ENCODE measurements around the gene ERICH2. TPM values are rescaled to one million over a fixed set of nuclear protein-coding genes. Genes with fewer than 3 reads are reported as not detected.

The ERICH2 gene
- total RNA-seq, 1 donor from 2014 or later = not detected

DNA sequence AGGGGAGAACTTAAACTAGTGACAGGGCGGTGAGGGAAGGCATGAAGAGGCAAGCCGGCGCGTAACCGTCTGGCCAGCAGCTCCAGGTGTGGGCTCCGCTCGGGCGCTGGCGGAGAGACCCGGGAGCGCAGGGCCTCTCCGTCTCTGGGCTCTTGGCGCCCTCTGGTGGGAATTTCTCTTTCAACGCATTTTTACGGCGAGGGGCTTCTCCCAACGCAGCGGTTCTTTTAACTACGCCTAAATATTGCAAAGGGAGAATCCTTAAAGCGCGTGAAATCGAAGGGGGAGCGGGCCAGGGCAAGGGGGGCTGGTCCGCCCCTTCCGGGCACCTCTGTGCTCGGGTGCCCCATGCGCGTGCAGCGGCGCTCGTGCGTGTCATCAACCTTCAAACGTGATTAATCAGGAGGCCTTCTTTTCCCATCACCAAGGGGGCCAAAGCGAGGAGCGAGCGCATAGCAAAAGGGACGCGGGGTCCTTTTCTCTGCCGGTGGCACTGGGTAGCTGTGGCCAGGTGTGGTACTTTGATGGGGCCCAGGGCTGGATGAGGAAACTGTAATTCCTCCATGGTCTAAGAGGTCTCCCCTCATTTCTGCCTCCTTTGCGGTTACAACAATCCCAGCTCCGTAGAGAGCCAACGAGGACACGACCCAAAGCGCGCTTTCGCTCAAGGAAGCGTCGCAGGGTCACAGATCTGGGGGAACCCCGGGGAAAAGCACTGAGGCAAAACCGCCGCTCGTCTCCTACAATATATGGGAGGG lies 45.7 kb downstream of the ERICH2 start:
- no peak for FAIRE-seq
- DNase-seq (ENCODE audit: low spot score in 2 of 2) = peak in 1 of 2 donors; percentile 65

DNA sequence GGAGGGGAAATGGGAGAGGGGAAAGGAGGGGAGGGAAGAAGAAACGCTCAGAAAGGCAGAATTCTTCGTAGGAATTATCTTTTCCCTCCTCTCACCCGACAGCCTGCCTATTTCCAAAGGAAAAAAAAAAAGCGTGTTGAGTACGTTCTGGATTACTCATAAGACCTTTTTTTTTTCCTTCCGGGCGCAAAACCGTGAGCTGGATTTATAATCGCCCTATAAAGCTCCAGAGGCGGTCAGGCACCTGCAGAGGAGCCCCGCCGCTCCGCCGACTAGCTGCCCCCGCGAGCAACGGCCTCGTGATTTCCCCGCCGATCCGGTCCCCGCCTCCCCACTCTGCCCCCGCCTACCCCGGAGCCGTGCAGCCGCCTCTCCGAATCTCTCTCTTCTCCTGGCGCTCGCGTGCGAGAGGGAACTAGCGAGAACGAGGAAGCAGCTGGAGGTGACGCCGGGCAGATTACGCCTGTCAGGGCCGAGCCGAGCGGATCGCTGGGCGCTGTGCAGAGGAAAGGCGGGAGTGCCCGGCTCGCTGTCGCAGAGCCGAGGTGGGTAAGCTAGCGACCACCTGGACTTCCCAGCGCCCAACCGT lies 46.4 kb downstream of the ERICH2 start, which contains the start of gene GAD1:
Gene GAD1 (plus strand): TSS at position 384 of the 589 bp plus-strand sequence. CDS start 1,705 bp downstream, outside the sequence.
- FAIRE-seq = no peak
- peak; percentile 59 to 68 for DNase-seq (ENCODE audit: low spot score in 2 of 2)

DNA sequence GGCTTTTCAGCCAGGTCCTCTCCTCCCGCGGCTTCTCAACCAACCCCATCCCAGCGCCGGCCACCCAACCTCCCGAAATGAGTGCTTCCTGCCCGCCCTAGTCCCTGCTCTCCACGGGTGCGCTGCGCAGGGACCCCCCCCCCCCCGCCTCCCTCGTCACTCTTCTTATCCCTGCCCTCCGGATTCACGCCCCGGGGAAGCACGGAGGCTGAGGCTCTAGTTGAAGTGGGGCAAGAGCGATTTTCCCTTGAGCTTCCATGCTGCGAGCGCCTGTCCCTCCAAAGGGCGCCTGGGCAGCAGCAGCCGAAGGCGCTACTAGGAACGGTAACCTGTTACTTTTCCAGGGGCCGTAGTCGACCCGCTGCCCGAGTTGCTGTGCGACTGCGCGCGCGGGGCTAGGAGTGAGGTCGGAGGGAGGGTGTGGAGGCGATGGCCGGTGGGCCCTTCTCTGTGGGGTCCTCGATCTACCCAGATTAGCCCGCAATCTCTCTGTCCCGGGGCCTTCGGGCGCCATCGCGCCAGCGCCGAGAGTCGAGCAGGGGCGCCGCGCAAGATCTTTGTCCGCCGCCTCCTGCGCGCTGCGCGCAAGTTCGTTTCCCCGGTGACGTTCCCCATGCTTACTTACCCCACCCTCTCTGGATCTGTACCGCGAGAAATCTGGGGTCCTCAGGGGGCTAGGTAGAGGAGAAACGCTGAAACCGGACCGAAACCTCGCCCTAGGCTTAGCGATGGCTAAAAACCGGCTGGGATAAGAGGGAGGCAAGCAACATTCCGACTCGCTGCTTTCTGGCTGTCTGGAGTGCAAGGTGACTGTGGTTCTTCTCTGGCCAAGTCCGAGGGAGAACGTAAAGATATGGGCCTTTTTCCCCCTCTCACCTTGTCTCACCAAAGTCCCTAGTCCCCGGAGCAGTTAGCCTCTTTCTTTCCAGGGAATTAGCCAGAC lies 47.2 kb downstream of the ERICH2 start:
- FAIRE-seq (no peak), DNase-seq (ENCODE audit: low spot score in 2 of 2) (peak in 1 of 2 donors; percentile 37)

DNA sequence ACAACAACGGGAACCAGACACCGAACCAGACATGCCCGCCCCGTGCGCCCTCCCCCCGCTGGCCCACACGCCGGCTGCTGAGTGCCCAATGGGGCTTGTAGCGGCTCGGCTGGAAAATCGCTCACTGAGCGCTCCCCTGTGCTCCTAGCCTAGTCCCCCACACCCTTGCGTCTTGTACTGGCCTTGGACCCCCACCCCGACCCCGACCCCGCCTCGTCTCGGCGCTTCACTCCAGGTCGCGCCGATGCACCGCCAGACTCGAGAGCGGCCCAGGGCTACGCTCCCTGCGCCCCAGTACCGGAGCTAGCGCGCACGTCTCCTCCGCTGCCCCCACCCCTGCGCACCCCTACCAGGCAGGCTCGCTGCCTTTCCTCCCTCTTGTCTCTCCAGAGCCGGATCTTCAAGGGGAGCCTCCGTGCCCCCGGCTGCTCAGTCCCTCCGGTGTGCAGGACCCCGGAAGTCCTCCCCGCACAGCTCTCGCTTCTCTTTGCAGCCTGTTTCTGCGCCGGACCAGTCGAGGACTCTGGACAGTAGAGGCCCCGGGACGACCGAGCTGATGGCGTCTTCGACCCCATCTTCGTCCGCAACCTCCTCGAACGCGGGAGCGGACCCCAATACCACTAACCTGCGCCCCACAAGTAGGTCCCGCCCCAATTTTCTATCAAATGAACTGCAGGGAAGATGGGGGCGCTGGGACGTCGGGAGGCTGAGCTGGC lies 48.0 kb downstream of the ERICH2 start:
- DNase-seq (ENCODE audit: low spot score in 2 of 2) (no peak), FAIRE-seq (no peak)

DNA sequence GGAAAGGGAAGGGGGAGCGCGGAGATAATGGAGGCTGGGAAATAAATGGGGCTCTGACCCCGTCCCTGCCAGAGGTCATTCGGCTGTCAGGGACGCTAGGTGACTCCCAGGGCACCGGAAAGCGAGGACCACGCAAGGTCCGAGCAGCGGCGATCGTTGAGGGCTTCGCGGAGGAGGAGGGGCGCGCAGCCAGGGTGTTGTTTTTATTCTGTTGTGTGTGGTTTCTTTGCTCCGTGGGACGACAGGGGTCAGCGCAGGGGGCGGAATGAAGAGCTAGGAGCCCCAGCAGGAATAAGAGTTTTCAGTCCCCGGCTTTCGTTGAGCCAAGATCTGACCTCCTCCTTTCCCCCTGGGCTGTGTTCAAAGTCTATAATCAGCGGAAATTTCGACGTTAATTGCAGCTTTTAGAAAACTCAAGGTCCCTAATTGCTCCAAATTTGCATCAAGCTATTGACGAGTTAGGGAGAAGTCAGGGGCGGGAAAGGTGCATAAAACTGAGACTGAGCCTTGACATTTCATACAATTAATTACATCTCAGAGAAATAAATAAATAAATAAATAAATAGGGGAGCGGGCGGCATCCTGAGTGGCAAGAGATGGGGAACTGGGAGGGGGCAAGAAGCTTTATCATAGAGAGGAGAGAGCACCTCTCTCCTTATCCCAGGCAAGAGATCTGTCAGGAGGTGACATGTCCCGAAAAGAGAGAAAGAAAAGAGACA lies 48.7 kb downstream of the ERICH2 start:
- FAIRE-seq = no peak
- DNase-seq (ENCODE audit: low spot score in 2 of 2) = no peak

DNA sequence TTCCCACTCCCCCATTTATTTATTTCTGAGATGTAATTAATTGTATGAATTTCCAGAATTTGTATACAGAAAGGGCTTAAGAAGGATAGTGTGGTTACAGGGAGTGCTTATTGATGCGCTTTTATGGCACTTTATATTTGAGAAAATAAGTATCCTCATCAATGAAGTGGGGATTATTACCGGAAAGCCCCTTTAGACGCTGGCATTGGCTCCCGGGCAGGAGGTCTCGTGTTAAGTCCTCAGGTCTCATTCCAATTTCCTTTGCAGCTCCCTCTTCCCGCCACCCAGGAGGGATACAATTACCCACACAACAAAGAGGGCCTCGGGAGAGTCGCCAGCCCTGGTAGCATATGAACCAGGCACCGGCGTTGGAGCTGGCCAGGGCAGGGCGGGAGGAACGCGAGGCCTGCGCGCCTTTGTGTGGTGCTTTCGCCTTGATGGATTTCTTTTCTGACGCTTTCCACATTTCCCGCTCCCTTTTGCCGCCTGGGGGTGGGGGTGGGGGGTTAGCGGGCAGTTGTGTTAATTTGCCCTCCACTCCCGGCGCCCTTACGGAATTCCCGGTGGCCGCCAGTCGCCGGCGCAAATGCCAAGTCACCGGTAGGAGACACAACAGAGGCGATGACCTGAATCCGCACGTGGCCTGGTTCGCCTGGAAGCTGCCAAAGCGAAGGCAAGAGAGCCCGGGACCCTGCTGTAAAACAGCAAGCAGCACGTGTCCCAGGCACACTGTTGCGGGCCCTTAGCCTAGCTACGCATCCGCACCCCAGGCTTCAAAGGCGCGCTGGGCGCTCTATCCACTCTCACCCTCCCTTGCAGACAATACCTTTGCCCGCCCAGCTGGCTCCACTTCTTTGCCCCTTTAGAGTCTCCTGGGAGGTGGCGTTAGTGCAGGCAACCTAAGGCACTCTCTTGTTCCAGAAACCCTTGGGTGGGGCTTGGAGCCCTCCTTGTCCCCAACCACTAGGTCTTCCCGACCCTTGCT lies 49.8 kb downstream of the ERICH2 start:
- FAIRE-seq (no peak), DNase-seq (ENCODE audit: low spot score in 2 of 2) (no peak)

DNA sequence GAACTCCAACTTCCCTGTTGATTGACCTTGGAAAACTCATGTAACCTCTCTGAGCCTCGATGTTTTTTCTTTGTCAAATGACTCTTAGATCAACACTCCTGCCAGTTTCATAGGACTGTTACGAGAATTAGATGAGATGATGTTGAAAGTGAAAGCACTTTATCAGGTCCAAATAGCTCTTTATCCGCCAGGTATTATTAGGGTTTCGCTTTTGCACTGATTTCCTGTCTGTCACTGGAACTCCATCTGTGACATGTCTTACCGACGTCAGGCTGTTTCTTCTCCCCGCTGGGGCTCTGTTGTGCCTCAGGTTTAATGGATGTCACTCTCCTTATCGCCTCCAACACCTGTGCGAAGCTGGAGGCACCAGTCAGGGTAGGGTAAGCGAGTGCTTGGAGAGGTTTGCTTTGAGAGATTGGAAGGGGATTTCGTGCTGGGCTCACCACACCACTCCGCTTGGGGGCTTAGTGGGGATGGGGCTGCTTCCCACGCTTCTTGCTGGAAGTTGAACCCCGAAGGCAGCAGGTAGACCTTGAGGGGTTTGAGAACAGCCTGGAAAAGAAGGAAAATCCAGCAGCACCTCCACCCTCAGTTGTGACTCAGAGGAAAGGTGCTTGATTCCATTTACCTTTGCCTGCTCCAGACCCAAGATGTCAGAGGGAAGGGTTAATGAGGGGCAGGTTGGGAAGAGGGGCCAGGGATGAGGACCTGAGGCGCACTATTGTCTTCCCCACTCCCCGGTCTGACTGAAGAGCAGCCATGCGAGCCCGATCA lies 50.8 kb downstream of the ERICH2 start:
- DNase-seq (ENCODE audit: low spot score in 2 of 2) = peak in 1 of 2 donors; percentile 30
- FAIRE-seq = no peak

DNA sequence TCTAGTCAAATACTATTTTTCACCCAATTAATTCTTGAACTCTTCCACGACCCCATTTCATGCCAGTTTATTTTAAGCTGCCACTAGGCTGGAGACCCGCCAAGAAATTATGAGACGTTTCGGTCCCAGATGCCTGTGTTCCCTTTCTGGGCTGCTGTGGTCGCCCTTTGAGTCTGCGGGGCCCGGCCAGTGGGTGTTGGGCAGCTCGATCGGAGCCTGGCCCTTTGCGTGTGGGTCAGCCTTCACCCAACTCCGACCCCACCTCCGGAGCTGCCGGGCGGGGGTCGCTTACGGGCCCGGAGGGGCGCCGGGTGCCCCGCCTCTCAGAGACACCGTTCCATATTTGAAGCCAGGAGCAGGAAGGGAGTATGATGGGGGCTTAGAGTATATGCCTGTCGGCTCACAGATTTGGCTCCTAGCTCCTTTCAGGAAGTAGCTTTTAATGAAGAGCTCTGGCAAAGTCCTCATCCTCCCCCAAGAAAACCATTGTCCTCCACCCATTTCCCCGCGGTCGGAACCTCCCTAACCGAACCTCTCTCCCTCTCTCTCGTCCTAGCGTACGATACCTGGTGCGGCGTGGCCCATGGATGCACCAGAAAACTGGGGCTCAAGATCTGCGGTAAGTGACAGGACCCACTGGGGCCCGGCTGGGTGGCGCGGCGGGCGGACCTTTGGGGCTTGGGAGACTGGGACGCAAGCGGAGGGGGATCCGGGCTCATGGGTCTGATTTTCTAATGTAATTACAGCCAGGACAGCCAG lies 51.5 kb downstream of the ERICH2 start:
- no peak for FAIRE-seq
- no peak for DNase-seq (ENCODE audit: low spot score in 2 of 2)

DNA sequence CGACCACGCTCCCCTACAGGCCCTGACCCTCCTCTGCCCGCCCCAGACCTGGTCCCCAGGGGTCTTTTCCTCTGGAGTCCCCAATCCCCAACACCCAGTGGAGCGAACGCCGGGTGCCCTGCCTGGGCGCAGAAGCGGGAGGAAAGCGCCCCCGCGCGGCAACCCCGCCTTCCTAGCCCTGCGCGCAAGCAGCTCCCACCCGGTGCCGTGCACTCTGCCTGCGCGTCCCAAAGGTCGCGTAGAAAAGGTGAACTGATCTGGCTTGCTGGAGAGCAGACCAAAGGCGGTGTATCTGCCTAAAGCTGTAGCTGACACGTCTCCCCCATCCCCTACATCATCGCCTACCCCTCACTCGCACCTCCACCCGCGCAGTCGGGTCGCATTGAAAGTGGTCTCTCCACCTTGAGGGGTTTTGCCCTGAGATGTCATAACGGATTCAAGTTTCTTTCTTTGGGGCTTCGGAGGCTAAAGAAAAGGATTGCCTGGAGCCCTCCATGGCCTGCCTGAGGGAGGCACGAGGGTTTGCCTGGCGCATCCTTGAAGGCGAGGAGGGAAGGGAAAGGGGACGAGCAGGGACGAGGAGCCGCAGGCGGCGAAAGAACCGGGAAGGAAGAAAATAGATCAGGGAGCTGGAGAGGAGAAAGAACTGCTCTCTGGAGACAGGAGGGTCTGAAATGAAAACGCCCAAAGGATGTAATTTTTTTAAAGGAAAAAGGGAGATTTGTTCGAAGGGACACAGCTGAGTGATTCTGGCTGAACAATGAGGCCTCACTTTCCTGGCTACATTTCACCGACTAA lies 52.3 kb downstream of the ERICH2 start:
- FAIRE-seq (no peak), DNase-seq (ENCODE audit: low spot score in 2 of 2) (peak in 1 of 2 donors; percentile 38)

DNA sequence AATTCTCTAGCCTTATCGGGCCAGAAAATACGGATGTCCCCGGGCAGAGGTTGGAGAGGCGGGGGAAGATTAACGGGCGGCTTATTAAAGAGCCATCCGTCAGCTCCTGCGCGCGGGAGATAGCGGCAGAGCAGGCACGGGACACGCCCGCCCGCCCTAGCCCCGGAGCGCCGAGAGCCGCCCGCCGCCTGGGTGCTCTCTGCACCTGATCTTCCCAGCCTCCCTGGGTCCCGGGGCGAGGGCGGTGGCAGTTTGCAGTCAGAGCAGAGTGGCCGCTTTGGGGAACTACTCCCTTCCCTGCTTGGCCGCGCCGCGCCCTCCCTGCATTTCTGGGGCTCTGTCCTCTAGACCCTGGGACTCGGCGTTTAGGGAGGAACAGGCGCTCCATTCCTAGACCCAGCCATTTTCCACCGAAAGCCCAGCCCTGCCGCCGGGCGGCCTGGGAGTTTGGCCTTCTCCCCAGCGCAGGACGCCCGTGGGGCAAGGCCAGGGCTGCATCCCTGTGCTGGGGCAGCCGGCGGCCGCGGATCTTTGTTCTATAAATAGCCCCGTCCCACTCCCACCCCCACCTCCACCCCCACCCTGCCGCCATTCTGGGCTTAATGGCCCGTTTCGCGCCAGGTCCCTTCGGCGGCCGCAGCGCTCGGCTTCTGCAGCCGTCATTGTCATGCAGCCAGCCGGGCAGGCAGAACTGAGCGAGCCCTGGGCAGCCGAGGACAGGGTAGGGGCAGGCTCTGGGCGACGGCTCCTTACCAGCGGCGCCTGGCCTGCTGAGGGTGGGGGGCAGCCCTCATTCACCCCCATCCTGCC lies 53.1 kb downstream of the ERICH2 start:
- DNase-seq (ENCODE audit: low spot score in 2 of 2) = peak in 1 of 2 donors; percentile 49
- FAIRE-seq = no peak

DNA sequence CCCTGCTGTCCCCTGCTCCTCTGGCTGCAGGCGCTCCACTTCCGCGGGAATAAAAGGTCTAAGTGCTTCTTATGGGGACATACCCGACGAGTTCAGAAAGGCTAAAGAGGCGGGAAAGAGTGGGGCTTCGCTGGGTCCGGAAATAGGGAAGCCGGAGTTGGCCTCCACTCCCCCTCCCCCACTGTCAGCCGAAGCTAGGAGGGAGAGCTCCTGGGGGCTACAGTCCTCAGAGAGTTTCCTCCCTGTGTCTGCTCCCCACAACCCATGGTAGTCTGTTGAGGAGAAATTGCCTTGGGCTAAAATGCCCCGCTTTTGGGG lies 53.7 kb downstream of the ERICH2 start:
- FAIRE-seq (no peak), DNase-seq (ENCODE audit: low spot score in 2 of 2) (no peak)

DNA sequence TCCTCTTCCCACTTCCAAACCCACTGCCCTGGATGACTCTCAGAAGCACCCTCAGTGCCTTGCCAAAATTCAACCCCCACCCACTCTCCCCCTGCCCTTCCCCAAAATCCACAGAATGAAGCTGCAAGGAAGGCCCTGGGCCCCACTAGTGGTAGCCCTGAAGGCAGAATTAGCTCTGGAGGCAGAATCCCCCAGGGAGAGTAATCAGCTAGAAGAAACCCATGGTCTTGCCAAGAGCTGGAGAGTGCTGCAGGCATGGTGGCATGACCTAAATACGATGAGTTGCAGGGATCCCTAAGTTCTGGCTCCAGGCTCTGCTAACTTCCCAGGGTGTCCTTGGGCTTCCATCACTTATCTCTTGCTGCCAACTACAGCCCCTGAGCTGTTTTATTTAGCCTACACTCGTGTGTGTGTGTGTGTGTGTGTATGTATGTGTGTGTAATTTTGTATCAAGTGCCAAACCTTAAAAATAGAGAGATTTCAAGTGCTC lies 54.4 kb downstream of the ERICH2 start:
- FAIRE-seq (no peak), DNase-seq (ENCODE audit: low spot score in 2 of 2) (no peak)

DNA sequence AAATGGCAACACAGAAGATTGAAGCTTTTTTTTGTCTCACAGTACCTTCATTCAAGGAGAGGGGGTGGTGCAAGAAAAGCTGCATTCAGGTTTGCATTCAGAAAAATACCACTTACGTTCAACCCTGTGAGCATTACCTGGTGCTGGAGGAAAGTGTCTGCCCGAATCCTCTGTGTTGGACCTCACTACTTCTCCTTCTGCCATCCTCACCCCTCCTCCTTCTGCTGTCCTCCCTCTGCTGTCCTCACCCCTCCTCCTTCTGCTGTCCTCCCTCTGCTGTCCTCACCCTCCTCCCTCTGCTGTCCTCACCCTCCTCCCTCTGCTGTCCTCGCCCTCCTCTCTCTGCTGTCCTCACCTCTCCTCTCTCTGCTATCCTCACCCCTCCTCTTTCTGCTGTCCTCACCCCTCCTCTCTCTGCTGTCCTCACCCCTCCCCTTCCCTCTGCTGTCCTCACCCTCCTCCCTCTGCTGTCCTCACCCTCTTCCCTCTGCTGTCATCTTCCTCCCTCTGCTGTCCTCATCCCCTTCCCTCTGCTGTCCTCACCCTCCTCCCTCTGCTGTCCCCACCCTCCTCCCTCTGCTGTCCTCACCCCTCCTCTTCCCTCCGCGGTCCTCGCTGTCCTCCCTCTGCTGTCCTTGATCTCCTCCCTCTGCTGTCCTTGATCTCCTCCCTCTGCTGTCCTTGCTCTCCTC lies 57.8 kb downstream of the ERICH2 start:
- DNase-seq (ENCODE audit: low spot score in 2 of 2) (no peak), FAIRE-seq (no peak)

DNA sequence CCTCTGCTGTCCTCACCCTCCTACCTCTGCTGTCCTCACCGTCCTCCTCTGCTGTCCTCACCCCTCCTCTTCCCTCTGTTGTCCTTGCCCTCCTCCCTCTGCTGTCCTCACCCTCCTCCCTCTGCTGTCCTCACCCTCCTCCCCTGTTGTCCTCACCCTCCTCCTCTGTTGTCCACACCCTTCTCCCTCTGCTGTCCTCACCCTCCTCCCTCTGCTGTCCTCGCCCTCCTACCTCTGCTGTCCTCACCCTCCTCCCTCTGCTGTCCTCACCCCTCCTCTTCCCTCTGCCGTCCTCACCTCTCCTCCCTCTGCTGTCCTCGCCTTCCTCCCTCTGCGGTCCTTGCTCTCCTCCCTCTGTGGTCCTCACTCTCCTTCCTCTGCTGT lies 58.3 kb downstream of the ERICH2 start:
- no peak for DNase-seq (ENCODE audit: low spot score in 2 of 2)
- FAIRE-seq = no peak

DNA sequence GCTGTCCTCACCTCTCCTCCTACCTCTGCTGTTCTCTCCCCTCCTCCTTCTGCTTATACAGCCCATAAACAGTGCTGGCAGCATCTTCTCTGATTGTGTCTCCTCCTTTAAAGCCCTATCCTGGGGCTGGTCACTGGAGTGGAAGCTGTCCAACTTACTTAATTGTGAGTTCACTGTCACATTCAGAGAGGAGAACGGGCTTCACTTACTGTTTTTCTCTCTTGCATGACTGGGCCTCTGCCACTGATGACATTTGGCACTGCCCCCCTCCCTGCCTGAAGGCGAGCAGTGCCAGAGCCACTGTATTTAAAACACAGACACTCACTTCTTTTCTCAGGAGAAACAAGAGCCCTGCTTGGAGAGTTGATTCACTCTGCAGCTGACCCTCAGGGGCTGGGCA lies 58.9 kb downstream of the ERICH2 start:
- DNase-seq (ENCODE audit: low spot score in 2 of 2) (no peak), FAIRE-seq (no peak)
